GM18507 (cell line): ENCODE measurements around the gene PBOV1.
"Not testable (repeated sequence)": the region's sequence is repeated elsewhere in the genome, so short reads cannot be mapped to it uniquely, and the experiment has no call there.

Experiments
- DNase-seq: peaks from one replicate; pipeline ENCODE4 v3.0.0; 2011; ENCODE audit warnings: low read depth; ENCODE audit not compliant: insufficient read length; ENCODE audit errors: extremely low spot score
- FAIRE-seq: peaks from 2 replicates; lab custom pipeline; 2011; peaks lifted over from hg19 to GRCh38; lab: Jason Lieb, UNC

PBOV1 gene

DNA sequence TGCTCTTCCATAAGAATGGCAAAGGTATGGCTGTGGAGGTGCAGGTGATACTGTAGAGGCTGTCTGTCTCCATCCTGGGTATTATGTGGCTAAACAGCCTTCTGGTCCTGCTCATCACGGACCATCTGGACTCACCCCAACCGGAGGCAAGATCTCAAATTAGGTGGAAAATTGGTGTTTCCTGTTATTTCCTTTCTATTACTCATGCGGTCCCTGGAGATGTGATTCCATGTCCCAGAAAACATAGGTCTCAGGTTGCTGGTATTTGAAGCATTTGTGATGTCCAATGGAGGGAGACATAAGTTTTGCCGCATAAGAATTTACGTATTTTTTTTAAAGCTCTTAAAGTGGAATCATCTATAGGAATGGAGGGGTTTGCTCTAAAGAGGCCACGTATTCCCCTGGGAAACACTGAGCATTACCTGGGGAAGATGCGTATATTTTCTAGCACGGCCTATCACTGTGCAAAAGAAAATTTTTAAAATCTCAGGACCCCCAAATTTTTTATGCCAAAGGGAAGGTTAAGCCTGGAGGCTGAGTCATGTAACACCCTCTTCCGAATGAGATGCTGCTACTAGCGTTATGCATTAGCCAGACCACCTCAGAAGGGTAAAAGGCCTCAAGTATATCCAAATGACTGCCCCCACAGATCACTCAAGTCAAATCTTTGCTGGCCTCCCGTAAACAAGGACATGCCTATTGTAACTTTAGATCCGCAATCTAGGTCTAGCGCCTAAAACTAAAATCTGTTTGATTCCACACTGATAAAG is 22.4 kb upstream of the PBOV1 start:
- FAIRE-seq = no peak
- DNase-seq = no peak

DNA sequence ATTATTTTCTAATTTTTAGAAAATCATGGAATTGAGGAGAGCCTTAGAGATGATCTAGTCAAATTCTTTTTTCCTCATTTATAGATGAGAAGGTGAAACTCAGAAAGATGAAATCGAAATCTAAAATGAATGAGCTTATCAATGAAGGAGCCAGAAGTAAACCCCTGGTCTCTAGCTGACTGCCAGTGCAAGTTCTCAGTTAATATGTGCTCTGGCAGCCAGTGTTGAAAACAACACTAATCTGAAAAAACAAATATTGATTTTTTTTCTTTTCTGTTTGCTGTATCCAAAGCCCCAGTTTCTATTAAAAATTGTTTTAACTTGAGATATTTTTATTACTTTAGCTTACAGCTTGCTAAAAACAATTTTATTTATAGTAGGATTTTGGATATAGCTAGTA is 21.5 kb upstream of the PBOV1 start:
- FAIRE-seq (no peak), DNase-seq (no peak)

DNA sequence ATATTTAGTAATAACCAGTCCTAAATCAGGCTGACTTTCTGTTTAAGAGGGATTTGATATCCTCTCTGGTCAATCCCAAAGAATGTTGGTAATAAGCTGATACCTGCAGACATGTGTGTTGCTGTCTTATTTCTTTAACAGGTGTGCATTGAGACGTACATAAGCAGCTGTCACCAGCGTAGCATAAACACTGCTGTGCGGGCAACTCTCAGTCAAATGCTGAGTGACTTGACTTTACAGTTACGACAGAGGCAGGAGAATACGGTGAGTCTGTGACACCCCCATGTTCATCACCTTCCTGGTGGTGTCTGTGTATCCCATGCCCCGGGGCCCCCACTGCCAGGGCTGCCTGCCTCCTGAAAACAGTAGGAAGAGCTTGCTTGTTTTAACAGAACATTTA is 20.1 kb upstream of the PBOV1 start:
- FAIRE-seq (no peak), DNase-seq (no peak)

DNA sequence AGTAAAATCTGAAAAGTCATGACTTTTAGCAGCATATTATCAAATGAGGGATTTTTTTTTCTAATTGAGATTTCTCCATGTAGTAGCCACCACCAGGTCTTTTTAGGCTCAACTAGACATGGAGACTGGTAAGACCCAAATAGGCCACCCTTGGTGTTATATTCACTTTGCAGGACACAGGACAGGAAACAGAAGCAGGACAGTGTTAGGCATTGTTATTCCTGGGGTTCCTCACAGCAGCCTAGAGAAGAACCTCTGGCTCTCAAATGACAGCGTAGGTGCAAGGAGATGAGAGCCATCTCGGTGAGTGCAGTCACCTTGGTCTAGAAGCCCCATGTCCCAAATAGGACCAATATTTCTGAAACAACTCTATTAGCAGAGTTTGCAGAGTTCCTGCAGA is 19.2 kb upstream of the PBOV1 start:
- FAIRE-seq = no peak
- no peak for DNase-seq

DNA sequence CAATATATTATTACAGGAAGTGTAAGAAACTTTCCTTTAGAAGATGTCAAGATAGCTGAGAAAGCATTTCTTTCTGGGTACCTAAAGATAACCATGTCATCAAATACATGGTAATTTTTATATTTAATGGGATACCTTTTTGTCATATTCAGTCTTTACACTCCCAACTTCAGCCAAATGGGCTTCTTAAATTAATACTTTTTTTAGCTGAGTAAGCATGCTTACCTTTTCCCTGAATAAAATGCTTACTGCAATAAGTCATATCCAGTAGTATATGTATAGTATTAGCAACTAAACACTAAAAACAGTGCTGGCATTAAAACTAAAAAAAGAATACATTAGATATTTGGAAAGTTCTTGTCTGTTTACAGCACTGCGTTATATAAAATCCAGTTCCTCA is 17.4 kb upstream of the PBOV1 start:
- no peak for DNase-seq
- FAIRE-seq = no peak

DNA sequence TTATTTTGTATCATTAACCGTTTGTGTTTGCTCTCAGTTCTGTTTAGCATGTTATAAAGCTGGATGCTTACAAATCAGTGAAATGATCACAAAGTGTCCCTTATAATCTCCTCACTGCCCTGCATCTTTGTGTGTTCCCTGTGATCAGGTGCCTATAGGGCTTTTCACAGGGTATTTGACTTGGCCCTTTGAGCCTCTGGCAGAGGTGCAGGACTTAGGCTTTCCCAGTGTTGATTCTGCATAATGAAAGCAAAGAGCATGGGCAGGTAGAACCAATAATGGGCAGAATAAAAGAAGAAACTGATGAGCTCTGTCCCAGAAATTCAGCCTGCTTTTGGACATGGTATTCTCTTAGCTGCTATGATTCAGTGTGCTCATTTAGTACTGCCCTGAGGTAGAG is 16.9 kb upstream of the PBOV1 start:
- DNase-seq (no peak), FAIRE-seq (no peak)

DNA sequence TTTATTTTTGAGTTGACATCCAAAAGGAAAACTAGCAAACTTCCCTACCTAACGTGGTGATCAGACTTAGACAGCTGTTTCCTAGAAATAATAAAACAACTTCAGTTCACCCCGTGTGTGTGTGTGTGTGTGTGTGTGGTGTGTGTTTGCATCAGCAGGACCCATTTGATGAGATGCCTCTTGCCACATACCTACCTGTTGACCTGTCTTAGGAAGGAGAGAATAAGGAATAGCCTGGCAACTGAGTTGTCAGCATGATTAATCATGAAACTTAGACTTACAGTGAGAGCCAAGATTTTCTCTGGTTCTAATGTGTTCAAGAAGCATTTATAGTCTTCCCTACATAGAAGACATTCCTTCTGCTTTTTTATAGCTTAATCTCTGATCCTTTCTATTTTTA is 16.1 kb upstream of the PBOV1 start:
- FAIRE-seq (no peak), DNase-seq (no peak)

DNA sequence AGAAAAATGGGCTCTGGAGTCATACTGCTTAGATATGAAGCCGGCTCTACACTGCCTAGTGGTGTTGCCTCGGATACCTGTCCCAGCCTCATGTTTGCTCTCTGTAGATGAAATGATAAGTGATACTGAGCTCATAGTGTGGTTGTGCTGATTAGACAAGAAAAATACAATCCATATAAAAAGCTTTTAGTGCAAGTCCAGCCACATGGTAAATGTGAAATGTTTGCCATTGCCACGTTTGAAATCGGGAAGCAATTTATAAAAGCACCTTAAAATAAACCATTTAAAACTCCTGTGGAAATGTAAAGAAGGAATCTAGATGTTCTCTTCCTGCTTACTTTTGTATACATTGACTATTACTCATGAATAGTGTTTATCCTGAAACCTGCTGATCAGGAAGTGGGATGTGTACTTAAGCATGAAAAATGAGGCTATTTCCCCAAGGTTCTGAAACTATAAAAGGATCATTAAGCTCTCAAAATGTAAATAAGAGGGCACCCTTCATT is 13.1 kb upstream of the PBOV1 start:
- DNase-seq (no peak), FAIRE-seq (no peak)

DNA sequence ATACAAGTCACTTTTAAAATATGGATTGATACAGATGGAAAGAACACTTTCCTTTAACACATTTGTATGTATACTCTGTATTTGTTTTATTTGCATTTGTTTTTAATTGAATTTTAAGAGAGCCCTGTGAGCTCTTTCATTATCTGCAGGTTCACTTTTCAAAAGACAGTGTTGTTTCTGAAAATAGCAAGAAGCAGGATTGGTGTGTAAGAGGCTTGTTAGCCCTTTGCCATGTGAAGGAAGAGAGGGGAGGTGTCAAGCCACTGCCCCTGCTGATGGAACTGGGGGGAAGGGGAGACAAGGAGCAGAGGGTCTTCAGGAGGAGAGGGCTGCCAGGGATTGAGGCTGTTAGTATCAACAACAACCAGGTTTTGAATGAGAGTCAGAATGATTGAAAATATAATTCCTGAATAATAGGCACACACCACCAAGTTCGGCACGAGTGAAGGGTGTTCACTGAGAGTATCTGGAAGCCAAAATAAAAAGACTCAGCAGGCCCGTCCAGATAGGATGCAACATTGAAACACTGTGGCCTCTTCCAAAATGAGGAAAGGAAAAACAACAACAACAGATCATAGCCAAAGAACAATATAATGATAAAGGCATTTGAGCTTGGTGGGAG is 12.6 kb upstream of the PBOV1 start:
- DNase-seq = no peak
- FAIRE-seq = no peak

DNA sequence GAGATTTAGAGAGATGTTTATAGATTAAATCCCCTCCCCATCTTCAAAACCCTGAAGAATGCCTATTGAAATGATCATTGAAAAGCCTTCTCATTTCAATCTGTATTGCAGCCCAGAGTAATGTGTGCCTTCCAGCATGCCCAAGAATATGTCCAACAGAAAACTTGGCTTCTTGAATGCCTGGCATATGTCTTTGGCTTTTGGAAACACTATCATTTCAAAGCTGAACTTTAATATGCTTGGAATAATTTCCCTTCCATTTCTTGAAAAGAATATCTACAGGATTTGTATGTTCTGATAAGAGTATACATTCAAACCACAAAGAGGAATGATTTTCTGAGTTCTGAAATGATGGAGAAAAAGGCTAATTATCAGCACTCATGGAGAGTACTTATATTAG is 11.9 kb upstream of the PBOV1 start:
- FAIRE-seq (no peak), DNase-seq (no peak)

DNA sequence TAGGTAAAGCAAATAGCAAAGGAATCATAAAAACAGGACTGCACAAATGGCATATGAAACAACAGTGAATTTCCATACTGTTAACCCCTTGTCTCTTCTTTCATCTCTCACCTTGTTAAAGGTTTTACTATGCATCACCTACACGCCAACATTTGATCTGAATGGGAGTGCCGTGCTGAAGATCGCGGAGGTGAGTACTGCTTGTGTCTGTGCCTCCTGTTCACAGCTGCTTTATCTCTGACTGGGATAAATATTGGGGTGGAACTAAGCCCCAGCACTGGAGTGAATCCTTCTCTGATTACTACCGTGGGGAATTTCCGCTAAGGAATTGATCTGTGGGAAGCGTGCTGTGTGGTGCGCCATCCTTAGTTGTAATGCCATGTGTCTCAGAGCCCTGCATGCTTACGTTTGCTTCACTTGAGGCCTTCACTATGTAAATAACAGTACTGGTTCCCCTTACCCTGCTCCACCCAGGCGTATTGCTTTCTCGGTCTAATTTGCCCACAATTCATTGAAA is 11.4 kb upstream of the PBOV1 start:
- DNase-seq = no peak
- FAIRE-seq = no peak

DNA sequence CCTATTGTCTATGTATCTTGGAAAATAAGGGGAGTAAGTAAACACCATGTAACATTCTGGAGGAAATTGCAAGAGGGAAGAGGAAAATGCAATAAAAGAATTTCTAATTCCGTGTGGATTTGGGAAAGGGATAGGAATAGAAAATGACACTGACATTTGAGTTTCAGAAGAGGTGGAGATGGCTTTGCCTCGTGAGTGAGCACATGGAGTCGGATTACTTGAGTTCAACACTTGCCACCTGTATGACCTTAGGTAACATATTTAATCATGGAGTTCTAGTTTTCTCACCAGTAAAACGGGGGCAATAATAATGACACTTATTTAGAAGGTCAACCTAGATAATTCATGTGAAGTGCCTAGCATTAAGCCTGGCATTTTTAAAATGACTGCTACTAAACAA is 10.8 kb upstream of the PBOV1 start:
- no peak for FAIRE-seq
- DNase-seq = no peak

DNA sequence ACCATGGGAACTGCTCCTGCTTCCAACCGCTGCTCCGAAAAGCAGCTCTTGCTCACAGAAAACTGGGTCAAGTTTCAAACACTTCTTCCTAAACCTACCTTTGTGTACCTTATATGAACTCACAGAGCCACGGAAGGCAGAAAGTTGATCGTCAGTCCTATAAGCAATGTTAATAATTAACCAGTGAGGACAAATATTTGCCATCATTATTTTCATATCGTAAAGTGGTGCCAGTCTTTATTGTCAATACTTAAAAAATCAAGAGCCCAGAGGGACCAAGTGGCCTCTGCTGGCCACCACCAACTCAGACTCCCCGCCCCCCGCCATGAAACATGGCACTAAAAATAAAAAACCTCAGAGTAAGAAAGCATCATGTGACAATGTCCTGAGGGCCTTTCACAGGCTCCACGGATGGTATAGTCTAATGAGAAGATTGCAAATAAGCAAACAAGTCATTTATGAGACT is 9.1 kb upstream of the PBOV1 start:
- no peak for FAIRE-seq
- no peak for DNase-seq

DNA sequence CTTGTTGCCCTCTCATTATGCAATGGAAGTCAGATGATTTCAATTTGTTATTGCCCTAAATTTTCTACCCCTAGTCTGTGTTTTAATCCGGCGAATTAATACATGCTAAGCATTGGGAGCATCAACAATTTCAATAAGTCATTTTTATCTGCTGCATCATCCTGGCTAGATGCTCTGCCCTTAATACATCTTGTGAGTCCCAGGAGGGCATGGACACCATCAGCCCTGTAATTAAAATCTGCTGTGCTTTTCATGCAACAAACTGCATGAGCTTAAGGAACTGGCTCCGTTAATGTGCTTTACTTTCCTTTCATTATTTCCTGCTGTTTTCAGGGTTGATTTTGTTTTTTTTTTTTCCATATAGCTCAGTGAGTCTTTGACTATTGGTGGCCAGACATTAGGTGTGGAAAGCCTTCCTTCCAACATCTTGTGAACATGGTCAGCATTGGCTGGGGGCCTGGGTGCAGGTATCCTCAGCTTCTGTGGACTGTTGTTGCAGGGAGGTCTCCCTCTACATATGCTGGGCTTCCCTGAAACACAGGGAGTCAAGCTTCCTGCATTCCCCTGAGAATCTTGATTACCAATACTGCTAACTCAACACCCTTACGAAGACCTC is 8.5 kb upstream of the PBOV1 start:
- DNase-seq = no peak
- FAIRE-seq = no peak

DNA sequence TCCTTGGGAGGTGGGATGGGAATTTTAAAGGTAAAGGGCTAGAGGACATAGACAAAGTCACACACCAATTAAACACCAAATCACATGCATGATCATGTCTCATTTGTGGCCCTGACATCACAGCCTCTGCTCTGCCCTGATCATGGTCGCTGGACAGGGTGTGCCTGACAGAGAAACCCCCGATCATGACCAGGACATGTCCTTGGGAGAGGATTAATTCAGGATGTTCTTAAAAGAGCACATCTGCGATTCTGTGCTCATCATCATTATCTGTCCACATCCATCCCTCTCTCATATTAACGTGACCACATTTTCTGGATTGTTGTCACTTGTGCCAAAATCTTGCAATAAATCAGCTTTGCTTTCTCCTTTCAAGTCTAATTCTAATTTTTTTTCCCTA is 7.7 kb upstream of the PBOV1 start:
- no peak for FAIRE-seq

DNA sequence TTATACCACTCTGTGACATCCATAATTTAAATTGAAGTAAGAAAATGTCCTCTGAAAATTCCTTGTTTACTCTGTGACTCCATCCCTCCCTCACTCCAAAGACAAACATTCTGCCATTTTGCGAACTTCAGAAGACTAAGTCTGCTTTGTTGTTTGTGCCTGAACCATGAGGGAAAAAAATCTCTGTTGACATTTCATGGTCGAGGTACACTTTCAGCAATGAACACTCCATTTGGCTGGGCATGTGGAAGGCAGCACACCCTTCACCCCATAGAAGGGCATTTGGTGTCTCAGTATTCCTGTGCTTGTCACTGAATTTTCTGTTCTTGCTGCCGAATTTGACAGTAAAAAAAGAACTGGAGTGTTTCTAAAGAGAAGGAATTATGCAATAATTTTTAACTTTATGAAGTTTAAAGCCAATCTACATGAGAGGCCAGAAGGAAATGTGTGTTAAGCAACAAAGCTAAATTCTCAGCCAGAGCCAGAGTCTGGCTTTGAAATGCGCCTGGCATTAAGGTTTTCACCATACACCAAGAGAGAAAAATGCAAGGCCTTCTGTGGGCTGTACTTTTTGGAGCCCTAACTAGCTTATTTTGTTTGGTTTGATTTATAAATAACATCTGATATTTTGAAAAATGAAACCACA is 4.7 kb upstream of the PBOV1 start:
- DNase-seq = no peak
- FAIRE-seq = no peak

More for the DNA sequence above, 7.7 kb upstream of the PBOV1 start:
- DNase-seq = no peak

DNA sequence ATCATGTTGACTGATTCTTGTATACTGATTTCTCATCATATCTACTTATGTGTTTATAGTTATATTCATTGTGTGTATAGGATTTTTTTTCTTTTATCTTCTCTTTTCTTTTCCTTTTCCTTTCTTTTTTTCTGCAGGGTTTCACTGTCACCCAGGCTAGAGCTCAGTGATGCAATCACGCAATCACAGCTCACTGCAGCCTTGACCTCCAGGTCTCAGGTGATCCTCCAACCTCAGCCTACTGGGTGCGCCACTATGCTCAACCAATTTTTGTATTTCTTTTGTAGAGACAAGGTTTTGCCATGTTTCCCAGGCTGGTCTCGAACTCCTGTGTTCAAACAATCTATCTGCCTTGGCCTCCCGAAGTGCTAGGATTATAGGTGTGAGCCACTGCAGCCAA is 1.6 kb upstream of the PBOV1 start:
- FAIRE-seq (no peak), DNase-seq (no peak)

DNA sequence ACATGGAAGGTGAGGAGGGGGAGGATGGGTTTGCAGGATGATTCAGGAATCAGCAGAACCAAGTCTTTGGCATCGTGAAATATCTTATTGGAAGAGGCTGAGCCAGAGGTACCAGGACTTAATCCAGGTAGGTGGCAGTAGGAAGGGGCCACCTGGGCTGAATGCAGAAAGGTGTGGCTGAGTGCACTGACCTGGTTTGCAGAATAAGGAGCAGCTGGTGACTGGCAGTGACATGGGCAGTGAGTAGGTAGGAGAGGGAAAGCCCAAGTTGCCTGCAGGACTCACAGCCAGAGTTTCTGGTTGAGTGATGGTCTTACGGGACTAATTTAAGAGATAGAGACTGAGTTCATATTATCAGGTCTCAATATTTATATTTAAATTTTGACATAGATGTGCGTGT is 1.1 kb upstream of the PBOV1 start:
- no peak for FAIRE-seq
- DNase-seq = no peak

DNA sequence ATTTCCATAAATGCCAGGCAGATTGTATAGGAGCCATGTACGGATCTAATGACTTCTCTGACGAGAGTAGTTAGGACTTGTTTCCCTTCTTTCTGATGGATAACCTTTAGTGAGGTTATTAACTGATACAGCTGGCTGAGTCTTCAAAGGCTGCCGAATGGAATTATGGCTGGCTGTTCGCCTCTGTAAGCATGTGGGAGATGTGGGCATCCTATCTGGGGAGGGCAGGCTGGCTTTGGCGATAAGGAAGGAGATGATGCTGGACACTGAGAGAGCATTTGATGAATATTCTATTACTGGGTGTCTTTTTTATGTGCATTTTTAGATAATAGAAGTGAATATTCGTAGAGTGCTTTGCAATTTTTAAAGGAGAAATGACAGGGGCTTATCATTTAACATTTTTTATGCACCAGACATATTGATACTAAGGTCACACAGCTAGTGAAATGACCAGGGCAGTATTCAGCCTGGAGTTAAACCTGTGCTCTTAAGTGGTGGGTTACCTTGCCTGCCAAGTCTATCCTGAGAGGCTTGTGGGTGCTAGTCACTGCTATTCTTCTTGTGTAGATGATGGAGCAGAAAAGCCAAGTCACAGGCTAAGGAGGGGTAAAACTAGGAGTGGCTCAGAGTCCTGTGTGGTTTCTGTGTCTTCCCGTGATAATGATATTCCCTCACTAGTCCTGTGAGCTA is 3.1 kb downstream of the PBOV1 start:
- DNase-seq (no peak), FAIRE-seq (no peak)

DNA sequence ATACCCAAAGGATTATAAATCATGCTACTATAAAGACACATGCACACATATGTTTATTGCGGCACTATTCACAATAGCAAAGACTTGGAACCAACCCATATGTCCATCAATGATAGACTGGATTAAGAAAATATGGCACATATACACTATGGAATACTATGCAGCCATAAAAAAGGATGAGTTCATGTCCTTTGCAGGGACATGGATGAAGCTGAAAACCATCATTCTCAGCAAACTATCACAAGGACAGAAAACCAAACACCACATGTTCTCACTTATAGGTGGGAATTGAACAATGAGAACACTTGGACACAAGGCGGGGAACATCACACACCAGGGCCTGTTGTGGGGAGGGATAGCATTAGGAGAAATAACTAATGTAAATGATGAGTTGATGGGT is 5.8 kb downstream of the PBOV1 start:
- FAIRE-seq = not testable (repeated sequence)

More for the DNA sequence above, 5.8 kb downstream of the PBOV1 start:
- DNase-seq = not testable (repeated sequence)
